ENCODE measurements around the gene ABCA7. TPM values are rescaled to one million over a fixed set of nuclear protein-coding genes. Genes with fewer than 3 reads are reported as not detected.

ABCA7 gene
- total RNA-seq, 1 experiment from 2014 or later, result 40.3 TPM

GRCh38 chr19:1004803-1005664, 34.9 kb upstream of the ABCA7 start:
- no peak for ATAC-seq
- Mint-ChIP-seq H3K36me3 (0 out of 2 replicates have a peak, but pooled peaks cover 7% of the 10 kb centered on the region), H3K4me1 (no peaks in the 10 kb centered on the region), H3K4me3 (no peak overlapping the region), H3K27me3 (ENCODE audit: low read depth) (peaks cover 15% of the 10 kb centered on the region), H3K27ac (no peak overlapping the region), H3K9me3 (no peaks in the 10 kb centered on the region)
- CTCF ChIA-PET, result interaction anchor here (0.6 to 1.6 kb wide), 7 partner anchors 10 to 221 kb away, joined by 3 to 7 read pairs (median 4); no protein-coding TSS in a partner anchor
- no peak for TF ChIP-seq ZNF396 (CRISPR knock-in tag; IDR thresholded peaks at IDR 0.05; ENCODE audit: borderline replicate concordance)
- no peak for TF ChIP-seq CREM (CRISPR knock-in tag; IDR thresholded peaks at IDR 0.05)
- TF ChIP-seq, protein P1, sequence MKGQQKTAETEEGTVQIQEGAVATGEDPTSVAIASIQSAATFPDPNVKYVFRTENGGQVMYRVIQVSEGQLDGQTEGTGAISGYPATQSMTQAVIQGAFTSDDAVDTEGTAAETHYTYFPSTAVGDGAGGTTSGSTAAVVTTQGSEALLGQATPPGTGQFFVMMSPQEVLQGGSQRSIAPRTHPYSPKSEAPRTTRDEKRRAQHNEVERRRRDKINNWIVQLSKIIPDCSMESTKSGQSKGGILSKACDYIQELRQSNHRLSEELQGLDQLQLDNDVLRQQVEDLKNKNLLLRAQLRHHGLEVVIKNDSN (CRISPR knock-in tag; IDR thresholded peaks at IDR 0.05), result no peak
- no peak for TF ChIP-seq KAT7 (CRISPR knock-in tag; IDR thresholded peaks at IDR 0.05; ENCODE audit: borderline replicate concordance)
- TF ChIP-seq, protein P2, sequence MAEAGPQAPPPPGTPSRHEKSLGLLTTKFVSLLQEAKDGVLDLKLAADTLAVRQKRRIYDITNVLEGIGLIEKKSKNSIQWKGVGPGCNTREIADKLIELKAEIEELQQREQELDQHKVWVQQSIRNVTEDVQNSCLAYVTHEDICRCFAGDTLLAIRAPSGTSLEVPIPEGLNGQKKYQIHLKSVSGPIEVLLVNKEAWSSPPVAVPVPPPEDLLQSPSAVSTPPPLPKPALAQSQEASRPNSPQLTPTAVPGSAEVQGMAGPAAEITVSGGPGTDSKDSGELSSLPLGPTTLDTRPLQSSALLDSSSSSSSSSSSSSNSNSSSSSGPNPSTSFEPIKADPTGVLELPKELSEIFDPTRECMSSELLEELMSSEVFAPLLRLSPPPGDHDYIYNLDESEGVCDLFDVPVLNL (CRISPR knock-in tag; IDR thresholded peaks at IDR 0.05; ENCODE audit: borderline replicate concordance, low read depth), result no peak
- TF ChIP-seq RELA (CRISPR knock-in tag; IDR thresholded peaks at IDR 0.05; ENCODE audit: borderline replicate concordance), result no peak
- no peak for TF ChIP-seq JAZF1 (CRISPR knock-in tag; IDR thresholded peaks at IDR 0.05)
- TF ChIP-seq TP53 (CRISPR knock-in tag; IDR thresholded peaks at IDR 0.05), result no peak
- TF ChIP-seq, protein P3, sequence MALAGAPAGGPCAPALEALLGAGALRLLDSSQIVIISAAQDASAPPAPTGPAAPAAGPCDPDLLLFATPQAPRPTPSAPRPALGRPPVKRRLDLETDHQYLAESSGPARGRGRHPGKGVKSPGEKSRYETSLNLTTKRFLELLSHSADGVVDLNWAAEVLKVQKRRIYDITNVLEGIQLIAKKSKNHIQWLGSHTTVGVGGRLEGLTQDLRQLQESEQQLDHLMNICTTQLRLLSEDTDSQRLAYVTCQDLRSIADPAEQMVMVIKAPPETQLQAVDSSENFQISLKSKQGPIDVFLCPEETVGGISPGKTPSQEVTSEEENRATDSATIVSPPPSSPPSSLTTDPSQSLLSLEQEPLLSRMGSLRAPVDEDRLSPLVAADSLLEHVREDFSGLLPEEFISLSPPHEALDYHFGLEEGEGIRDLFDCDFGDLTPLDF (CRISPR knock-in tag; IDR thresholded peaks at IDR 0.05), result no peak
- TF ChIP-seq NFATC4 (CRISPR knock-in tag; IDR thresholded peaks at IDR 0.05), result no peak
- no peak for DNase-seq (ENCODE audit: low spot score)
- POLR2A ChIA-PET, result interaction anchor here (0.5 to 1.7 kb wide), 7 partner anchors 9 to 59 kb away, joined by 3 to 6 read pairs (median 4); no protein-coding TSS in a partner anchor

DNA sequence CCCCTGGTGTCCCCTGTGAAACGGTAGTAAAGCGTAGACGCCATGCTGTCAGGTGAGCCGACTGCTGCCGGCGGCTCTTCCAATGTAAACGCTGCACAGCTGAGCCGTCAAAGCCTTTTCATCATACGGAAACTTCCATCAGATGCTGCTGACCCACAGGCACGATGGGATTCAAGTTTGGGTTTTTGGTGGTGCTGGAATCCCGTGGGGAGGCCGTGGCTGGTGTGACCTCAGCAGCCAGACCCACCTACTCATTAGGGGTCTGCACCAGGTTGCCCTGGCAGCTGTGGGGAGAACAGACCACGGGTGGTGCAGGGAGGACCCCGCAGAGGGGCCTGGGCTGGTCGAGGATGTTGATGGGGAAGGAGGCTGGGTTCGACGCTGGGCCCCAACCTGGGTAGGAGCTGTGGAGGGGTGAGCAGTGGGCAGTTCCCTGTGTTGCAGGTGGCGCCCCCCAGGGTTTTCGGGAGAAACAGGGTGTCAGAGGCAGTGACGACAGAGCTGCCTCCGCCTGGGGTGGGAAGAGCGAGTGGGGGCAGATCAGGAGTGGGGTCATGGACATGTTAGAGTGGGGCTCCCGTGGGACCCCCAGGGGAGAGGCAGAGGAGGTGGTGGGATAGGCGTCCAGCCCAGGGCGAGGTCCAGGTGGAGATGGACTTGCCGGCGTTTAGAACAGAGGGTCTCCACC, 33.1 kb upstream of the ABCA7 start:
- peaks cover 6% of the 10 kb centered on the region; the same call in 1 of the 2 replicates for H3K27me3 Mint-ChIP-seq (ENCODE audit: low read depth)
- CTCF ChIA-PET, result no interaction called here
- POLR2A ChIA-PET, result no interaction called here
- H3K36me3 Mint-ChIP-seq, result 0 out of 2 replicates have a peak, but pooled peaks cover 7% of the 10 kb centered on the region
- no peak for ATAC-seq
- no peaks in the 10 kb centered on the region for H3K4me1 Mint-ChIP-seq
- DNase-seq (ENCODE audit: low spot score), result no peak
- H3K9me3 Mint-ChIP-seq, result no peaks in the 10 kb centered on the region
- H3K27ac Mint-ChIP-seq, result no peak overlapping the region; the same call in 1 of the 2 replicates
- H3K4me3 Mint-ChIP-seq, result no peak overlapping the region
- TF ChIP-seq ZNF281 (CRISPR knock-in tag; IDR thresholded peaks at IDR 0.05), result no peak
- TF ChIP-seq, protein P4, sequence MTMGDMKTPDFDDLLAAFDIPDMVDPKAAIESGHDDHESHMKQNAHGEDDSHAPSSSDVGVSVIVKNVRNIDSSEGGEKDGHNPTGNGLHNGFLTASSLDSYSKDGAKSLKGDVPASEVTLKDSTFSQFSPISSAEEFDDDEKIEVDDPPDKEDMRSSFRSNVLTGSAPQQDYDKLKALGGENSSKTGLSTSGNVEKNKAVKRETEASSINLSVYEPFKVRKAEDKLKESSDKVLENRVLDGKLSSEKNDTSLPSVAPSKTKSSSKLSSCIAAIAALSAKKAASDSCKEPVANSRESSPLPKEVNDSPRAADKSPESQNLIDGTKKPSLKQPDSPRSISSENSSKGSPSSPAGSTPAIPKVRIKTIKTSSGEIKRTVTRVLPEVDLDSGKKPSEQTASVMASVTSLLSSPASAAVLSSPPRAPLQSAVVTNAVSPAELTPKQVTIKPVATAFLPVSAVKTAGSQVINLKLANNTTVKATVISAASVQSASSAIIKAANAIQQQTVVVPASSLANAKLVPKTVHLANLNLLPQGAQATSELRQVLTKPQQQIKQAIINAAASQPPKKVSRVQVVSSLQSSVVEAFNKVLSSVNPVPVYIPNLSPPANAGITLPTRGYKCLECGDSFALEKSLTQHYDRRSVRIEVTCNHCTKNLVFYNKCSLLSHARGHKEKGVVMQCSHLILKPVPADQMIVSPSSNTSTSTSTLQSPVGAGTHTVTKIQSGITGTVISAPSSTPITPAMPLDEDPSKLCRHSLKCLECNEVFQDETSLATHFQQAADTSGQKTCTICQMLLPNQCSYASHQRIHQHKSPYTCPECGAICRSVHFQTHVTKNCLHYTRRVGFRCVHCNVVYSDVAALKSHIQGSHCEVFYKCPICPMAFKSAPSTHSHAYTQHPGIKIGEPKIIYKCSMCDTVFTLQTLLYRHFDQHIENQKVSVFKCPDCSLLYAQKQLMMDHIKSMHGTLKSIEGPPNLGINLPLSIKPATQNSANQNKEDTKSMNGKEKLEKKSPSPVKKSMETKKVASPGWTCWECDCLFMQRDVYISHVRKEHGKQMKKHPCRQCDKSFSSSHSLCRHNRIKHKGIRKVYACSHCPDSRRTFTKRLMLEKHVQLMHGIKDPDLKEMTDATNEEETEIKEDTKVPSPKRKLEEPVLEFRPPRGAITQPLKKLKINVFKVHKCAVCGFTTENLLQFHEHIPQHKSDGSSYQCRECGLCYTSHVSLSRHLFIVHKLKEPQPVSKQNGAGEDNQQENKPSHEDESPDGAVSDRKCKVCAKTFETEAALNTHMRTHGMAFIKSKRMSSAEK (CRISPR knock-in tag; IDR thresholded peaks at IDR 0.05; ENCODE audit: borderline replicate concordance), result no peak
- no peak for TF ChIP-seq SOX15 (CRISPR knock-in tag; IDR thresholded peaks at IDR 0.05)
- TF ChIP-seq, protein P5, sequence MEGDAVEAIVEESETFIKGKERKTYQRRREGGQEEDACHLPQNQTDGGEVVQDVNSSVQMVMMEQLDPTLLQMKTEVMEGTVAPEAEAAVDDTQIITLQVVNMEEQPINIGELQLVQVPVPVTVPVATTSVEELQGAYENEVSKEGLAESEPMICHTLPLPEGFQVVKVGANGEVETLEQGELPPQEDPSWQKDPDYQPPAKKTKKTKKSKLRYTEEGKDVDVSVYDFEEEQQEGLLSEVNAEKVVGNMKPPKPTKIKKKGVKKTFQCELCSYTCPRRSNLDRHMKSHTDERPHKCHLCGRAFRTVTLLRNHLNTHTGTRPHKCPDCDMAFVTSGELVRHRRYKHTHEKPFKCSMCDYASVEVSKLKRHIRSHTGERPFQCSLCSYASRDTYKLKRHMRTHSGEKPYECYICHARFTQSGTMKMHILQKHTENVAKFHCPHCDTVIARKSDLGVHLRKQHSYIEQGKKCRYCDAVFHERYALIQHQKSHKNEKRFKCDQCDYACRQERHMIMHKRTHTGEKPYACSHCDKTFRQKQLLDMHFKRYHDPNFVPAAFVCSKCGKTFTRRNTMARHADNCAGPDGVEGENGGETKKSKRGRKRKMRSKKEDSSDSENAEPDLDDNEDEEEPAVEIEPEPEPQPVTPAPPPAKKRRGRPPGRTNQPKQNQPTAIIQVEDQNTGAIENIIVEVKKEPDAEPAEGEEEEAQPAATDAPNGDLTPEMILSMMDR (IDR thresholded peaks at IDR 0.05), result no peak
- no peak for TF ChIP-seq CDX4 (CRISPR knock-in tag; IDR thresholded peaks at IDR 0.05; ENCODE audit: borderline replicate concordance)
- TF ChIP-seq, protein P6, sequence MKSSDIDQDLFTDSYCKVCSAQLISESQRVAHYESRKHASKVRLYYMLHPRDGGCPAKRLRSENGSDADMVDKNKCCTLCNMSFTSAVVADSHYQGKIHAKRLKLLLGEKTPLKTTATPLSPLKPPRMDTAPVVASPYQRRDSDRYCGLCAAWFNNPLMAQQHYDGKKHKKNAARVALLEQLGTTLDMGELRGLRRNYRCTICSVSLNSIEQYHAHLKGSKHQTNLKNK (CRISPR knock-in tag; IDR thresholded peaks at IDR 0.05), result no peak
- TF ChIP-seq RELA (CRISPR knock-in tag; IDR thresholded peaks at IDR 0.05; ENCODE audit: borderline replicate concordance), result no peak
- no peak for TF ChIP-seq CREM (CRISPR knock-in tag; IDR thresholded peaks at IDR 0.05)
